Ishikawa (cell line): Measurements from ENCODE around the gene ELANE.

Experiments used
- CEBPB ChIP-seq: IDR thresholded peaks from 2 replicates; pipeline ENCODE4 v1.6.1; 2012
- CREB1 ChIP-seq: IDR thresholded peaks from 2 replicates; pipeline ENCODE4 v1.6.1; 2012; ENCODE audit warnings: low read depth
- EGR1 ChIP-seq: IDR thresholded peaks from 2 replicates; pipeline ENCODE4 v1.6.1; 2012
- EP300 ChIP-seq: IDR thresholded peaks from 2 replicates; pipeline ENCODE4 v1.6.1; 2012; ENCODE audit warnings: borderline replicate concordance
- FOXM1 ChIP-seq: IDR thresholded peaks from 2 replicates; pipeline ENCODE4 v1.6.1; 2012; ENCODE audit warnings: low read depth, borderline replicate concordance
- MAX ChIP-seq: IDR thresholded peaks from 2 replicates; pipeline ENCODE4 v1.6.1; 2012
- NFIC ChIP-seq: IDR thresholded peaks from 2 replicates; pipeline ENCODE4 v1.6.1; 2012
- RAD21 ChIP-seq: IDR thresholded peaks from 2 replicates; pipeline ENCODE4 v1.6.1; 2012; ENCODE audit warnings: low read depth
- REST ChIP-seq: IDR thresholded peaks from 2 replicates; pipeline ENCODE4 v1.6.1; 2012; ENCODE audit warnings: low read depth, mild to moderate bottlenecking
- TAF1 ChIP-seq: IDR thresholded peaks from 2 replicates; pipeline ENCODE4 v1.6.1; 2012; ENCODE audit warnings: low read depth, mild to moderate bottlenecking
- TCF12 ChIP-seq: IDR thresholded peaks from 2 replicates; pipeline ENCODE4 v1.6.1; 2012; ENCODE audit warnings: low read depth
- TEAD4 ChIP-seq: IDR thresholded peaks from 2 replicates; pipeline ENCODE4 v1.6.1; 2012
- USF1 ChIP-seq: IDR thresholded peaks from 2 replicates; pipeline ENCODE4 v1.6.1; 2012
- YY1 ChIP-seq: IDR thresholded peaks from 2 replicates; pipeline ENCODE4 v1.6.1; 2012; ENCODE audit warnings: low read depth
- ZBTB7A ChIP-seq: IDR thresholded peaks from 2 replicates; pipeline ENCODE4 v1.6.1; 2012; ENCODE audit warnings: low read depth

Gene ELANE

GRCh38 chr19:888581-889385, 36.7 kb downstream of the ELANE start:
- TF ChIP-seq CEBPB (no peak), REST (no peak), USF1 (no peak), RAD21 (no peak)

GRCh38 chr19:889662-890295, 37.7 kb downstream of the ELANE start:
- TF ChIP-seq CEBPB (no peak), TAF1 (no peak), NFIC (no peak), MAX (no peak), RAD21 (no peak), CREB1 (no peak), FOXM1 (no peak), YY1 (no peak), EP300 (no peak), USF1 (no peak), TEAD4 (no peak), REST (no peak), TCF12 (no peak), EGR1 (no peak), ZBTB7A (no peak)

- no peak for TF ChIP-seq EP300
Observed at GRCh38 chr19:890831-891230, 38.7 kb downstream of the ELANE start.

GRCh38 chr19:891421-892200, 39.5 kb downstream of the ELANE start:
- TF ChIP-seq TCF12 = peak; percentile 88

GRCh38 chr19:892243-892893, 40.3 kb downstream of the ELANE start:
- TF ChIP-seq CREB1 = no peak
- TF ChIP-seq EGR1 = no peak
- TF ChIP-seq ZBTB7A = 0 out of 2 replicates have a peak, but pooled peaks have one; percentile 55

- peak; percentile 18; the same call in 1 of the 2 replicates for TF ChIP-seq CEBPB
- TF ChIP-seq TEAD4 = peak; percentile 83
- TF ChIP-seq TAF1 = peak; percentile 70; the same call in 1 of the 2 replicates
- TF ChIP-seq YY1 = peak; percentile 91
- TF ChIP-seq REST = no peak
Observed at GRCh38 chr19:892894-893689, 41.0 kb downstream of the ELANE start, which contains the start of the genes MED16 and RNU6-9. Gene MED16, minus strand, starts transcription at chr19:893187. Its CDS starts 2,056 bp downstream, at chr19:891131. Gene RNU6-9, plus strand, starts transcription at chr19:893484.
